GM19397 (cell line): ENCODE data around the gene FNDC3B.
A peak's percentile ranks its signal among the peaks of the same experiment; 100 is the strongest.
"Not testable (repeated sequence)": the region's sequence is repeated elsewhere in the genome, so short reads cannot be mapped to it uniquely, and the experiment has no call there.

Experiments used
- ATAC-seq: cut with Tn5 transposase; IDR thresholded peaks from one replicate; pipeline ENCODE4 v1.9.1; 2021; ENCODE audit warnings: mild to moderate bottlenecking, moderate library complexity; ENCODE audit not compliant: unreplicated experiment

The FNDC3B gene

GRCh38 chr3:172039436-172040077 lies at the start of gene FNDC3B:
TSS of gene FNDC3B (plus strand) at chr3:172039578. CDS start at chr3:172112480, 72,902 bp downstream.
- ATAC-seq: peak; percentile 76

- not testable (repeated sequence) for ATAC-seq
Measured at GRCh38 chr3:171990239-171990638, 49.1 kb upstream of the FNDC3B start.

GRCh38 chr3:171991166-171991565 lies 48.2 kb upstream of the FNDC3B start:
- ATAC-seq: no peak

- ATAC-seq: no peak
Measured at GRCh38 chr3:171994646-171995428, 44.5 kb upstream of the FNDC3B start.

GRCh38 chr3:171995486-171995885 lies 43.9 kb upstream of the FNDC3B start:
- ATAC-seq: no peak

GRCh38 chr3:171996178-171996817 lies 43.1 kb upstream of the FNDC3B start:
- no peak for ATAC-seq

- ATAC-seq: not testable (repeated sequence)
Measured at GRCh38 chr3:171998731-171999130, 40.6 kb upstream of the FNDC3B start.

- ATAC-seq: not testable (repeated sequence)
Measured at GRCh38 chr3:172001616-172002015, 37.8 kb upstream of the FNDC3B start.

GRCh38 chr3:172002512-172003078 lies 36.8 kb upstream of the FNDC3B start:
- no peak for ATAC-seq

- no peak for ATAC-seq
Measured at GRCh38 chr3:172003146-172003545, 36.2 kb upstream of the FNDC3B start.

- ATAC-seq: no peak
Measured at GRCh38 chr3:172007065-172007370, 32.4 kb upstream of the FNDC3B start.

- no peak for ATAC-seq
Measured at GRCh38 chr3:172009803-172010202, 29.6 kb upstream of the FNDC3B start.

- ATAC-seq: no peak
Measured at GRCh38 chr3:172012775-172013174, 26.6 kb upstream of the FNDC3B start.

- no peak for ATAC-seq
Measured at GRCh38 chr3:172014145-172014544, 25.2 kb upstream of the FNDC3B start.

GRCh38 chr3:172018364-172018763 lies 21.0 kb upstream of the FNDC3B start:
- ATAC-seq: no peak

GRCh38 chr3:172020763-172021162 lies 18.6 kb upstream of the FNDC3B start:
- ATAC-seq: no peak

- ATAC-seq: no peak
Measured at GRCh38 chr3:172021164-172021563, 18.2 kb upstream of the FNDC3B start.

- no peak for ATAC-seq
Measured at GRCh38 chr3:172021859-172022258, 17.5 kb upstream of the FNDC3B start.

- ATAC-seq: no peak
Measured at GRCh38 chr3:172023915-172024314, 15.5 kb upstream of the FNDC3B start.

GRCh38 chr3:172024679-172025078 lies 14.7 kb upstream of the FNDC3B start:
- ATAC-seq: no peak

- ATAC-seq: no peak
Measured at GRCh38 chr3:172029425-172030098, 9.8 kb upstream of the FNDC3B start.
